ENCODE measurements around the gene PODXL. TPM values are rescaled to one million over a fixed set of nuclear protein-coding genes. Genes with fewer than 3 reads are reported as not detected.
A peak's percentile ranks its signal among the peaks of the same experiment; 100 is the strongest.

PODXL gene
- total RNA-seq, 1 donor from 2014 or later: 76.2 TPM

DNA sequence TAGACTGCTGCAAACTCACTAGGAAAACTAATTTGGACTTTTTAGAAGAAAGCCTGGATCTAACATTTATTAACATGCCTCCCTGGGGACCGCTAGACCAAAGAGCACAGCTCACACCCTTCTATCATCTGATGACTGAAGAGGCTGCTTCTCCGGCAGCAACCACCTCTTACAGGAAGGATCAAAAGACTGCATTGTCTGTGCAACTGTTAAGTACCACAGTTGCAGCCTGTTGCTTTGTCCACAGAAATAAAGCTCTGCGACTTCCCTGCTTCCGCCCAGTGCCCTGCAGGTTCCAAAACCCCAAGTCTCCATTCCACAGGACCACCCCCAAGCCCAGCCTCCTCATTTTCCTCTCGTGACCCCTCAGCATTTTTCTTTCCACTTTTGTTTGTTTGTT is 14.0 kb upstream of the PODXL start:
- intact Hi-C loops (cut with DNase I): no loop called here

DNA sequence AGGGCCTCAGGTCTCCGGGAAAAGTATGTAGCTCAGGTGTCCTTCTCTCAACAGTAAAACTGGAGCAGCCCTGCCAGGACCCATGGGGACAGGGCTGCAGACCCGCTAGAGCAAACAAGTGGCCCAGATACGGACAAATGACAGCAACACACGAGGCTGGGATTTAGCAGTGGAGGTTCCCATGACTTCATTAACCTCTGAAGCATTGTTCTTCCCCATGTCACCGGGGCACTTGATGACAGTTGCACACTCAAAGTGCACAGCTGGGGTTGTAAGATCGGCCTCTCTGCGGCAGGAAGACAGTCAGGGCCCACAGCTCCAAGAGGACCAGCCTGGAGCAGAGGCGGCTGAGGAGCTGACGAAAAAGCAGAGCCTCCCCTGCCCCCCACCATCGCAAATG is 12.5 kb upstream of the PODXL start:
- intact Hi-C loops (cut with DNase I): no loop called here
- no peak for DNase-seq (ENCODE audit: low spot score)

More for the DNA sequence above, 14.0 kb upstream of the PODXL start:
- no peak for DNase-seq (ENCODE audit: low spot score)

DNA sequence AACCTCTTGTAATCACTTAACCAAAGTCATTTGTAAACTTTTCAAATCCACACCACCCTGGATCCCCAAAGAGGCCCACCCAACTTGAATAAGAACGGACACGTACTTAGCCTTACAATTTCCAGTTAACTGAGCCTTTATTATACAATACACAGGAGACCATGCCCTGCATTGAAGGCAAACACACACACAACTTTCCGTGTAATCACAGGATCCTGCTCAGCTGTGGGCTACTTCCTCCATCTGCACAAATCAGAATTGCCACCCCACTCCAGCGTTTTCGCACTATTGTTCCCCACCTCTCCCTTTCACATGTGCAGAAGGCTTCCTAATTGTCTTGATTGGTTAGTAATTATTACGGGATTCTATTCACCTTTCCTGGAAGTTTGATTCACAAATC is 12.1 kb upstream of the PODXL start:
- DNase-seq (ENCODE audit: low spot score): no peak
- intact Hi-C loops (cut with DNase I): no loop called here

DNA sequence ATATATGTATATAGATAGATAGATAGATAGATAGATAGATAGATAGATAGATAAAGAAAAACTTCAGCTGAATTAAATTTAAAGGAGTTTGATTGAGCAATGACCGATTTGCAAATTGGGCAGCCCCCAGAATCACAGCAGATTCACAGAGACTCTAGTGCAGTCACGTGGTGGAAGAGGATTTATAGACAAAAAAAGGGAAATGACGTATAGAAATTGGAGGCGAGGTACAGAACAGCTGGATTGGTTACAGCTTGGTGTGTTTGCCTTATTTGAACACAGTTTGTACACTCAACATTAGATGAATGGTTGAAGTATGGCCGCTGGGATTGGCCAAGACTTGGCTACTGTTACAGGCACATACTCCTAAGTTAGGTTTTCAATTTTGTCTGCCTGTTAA is 8.2 kb upstream of the PODXL start:
- DNase-seq (ENCODE audit: low spot score): no peak
- intact Hi-C loops (cut with DNase I): no loop called here

DNA sequence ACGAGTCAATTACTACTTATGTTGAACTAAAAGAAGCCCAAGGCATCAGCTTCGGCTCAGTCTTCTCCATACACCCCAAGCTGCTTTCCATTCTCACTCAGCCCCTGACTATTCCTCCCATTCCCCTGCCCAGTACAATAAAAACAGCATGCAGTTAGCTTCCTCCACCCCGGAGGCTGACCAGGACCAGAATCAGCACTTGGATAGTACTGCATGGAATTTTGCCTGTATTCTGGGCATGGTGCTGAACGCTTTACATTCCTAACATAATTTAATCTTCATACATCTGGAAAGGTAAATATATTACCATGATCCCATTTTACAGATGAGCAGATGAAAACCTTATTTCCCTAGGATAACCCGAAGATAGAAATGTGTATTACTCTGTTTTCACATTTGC is 7.5 kb upstream of the PODXL start:
- intact Hi-C loops (cut with DNase I): no loop called here
- DNase-seq (ENCODE audit: low spot score): no peak

DNA sequence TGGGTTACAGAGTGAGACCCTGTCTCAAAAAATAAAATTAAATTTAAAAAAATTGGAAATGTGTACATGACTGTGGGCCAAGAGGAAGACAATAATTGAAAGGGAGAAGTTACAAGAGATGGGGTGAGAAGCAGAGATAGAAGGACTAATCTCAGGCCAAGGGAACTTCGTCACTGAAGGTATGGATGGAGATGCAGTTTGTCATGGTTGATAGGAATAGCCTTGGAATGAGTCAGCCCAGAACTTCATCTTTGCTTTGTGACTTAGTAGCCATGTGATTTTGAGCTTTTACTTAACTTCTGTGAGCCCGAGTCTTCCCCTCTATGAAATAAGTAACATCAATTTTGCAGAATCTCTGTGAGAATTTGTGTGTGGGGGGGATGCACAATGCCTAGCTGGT is 6.5 kb upstream of the PODXL start:
- no peak for DNase-seq (ENCODE audit: low spot score)

DNA sequence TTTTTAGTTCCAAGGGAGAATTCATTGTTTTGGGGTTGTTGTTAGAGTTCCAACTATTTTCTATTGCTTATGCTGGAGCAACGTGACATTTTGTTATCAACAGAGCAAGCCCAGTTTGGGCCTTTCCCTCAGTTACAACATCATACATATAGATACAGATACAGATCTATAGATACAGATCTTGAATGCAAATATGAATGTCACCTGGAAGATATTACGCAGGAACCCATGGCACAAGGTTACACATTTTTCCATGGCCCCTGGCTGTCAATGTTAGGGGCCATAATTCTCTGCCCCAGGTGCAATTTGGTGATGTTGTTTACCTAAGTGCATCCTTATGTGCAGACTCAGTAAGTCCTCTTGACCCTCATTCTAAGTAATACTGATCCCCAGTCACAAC is 3.6 kb upstream of the PODXL start:
- intact Hi-C loops (cut with DNase I): no loop called here
- no peak for DNase-seq (ENCODE audit: low spot score)

More for the DNA sequence above, 6.5 kb upstream of the PODXL start:
- intact Hi-C loops (cut with DNase I): no loop called here

DNA sequence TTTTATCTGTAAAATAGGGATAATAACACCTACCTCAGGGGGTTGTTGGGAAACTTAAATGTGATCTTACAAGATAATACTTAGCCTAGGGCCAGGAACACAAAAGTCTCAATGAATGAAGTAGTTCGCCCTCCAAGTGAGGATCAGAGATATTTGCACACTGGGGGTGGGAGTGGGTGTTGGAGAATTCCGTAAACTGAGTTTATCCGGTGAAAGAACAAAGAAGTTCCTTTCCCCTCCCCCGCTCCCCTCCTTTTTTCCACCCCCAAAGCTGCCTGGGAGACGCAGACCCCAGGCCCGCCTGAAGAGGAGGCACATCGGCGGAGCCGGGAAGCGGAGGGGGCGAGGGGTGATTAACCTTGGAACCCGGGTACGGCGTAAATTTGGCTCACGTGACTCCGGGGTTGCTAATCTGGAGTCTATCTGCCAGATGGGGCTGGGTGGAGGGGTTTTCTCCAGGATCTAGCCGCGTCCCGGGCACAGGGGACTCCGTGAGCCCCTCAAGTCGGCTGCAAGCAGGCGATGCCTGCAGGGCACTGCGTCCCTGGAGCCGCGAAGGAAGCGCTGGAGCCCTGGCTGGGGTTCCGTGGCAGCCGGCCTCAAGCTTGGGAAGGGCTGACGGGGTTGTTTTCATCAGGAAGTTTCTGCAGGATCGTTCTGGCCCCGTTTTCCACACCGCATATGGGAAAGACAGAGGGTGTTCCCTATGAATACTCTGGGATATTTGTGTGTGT is 1.4 kb upstream of the PODXL start:
- intact Hi-C loops (cut with DNase I): loop anchor here (1.0 to 5.0 kb wide), 2 partner anchors 23 to 64 kb away; no protein-coding TSS in a partner anchor
- no peak for DNase-seq (ENCODE audit: low spot score)

DNA sequence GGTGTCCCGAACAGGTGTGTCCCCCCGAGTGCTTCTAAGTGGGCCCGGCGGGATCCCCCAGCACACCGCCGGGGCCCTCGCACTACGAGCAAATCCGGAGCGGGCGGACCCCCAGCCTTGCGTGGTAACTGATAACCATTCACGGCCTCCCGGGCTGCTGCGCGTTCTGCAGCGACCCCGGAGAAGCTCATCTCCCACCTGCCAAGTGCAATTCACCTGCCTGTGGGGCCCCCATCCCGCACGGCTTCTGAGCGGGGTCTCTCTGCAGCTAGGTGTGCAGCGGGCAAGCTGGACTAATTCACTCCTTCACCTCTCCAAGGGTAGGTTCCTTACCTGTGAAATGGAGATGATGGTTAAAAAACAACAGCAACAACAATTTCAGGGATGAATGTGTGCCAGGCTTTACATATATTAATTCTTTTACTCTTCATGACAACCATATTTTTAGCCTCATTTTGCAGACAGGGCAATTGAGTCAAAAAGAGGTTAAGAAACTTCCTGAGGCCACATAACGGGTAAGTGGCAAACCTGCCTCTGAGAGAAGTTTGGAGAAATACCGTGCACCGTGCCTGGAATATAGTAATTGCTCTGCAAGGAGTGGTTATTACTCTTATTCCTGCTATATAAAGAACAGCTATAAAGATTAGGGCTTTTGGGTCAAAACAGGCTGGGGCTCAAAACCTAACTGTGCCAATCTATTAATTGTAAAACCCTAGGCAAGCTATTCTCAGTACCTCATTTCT is 652 bp upstream of the PODXL start:
- no peak for DNase-seq (ENCODE audit: low spot score)
- intact Hi-C loops (cut with DNase I): loop anchor here (1.0 to 5.0 kb wide), 2 partner anchors 24 to 65 kb away; no protein-coding TSS in a partner anchor

DNA sequence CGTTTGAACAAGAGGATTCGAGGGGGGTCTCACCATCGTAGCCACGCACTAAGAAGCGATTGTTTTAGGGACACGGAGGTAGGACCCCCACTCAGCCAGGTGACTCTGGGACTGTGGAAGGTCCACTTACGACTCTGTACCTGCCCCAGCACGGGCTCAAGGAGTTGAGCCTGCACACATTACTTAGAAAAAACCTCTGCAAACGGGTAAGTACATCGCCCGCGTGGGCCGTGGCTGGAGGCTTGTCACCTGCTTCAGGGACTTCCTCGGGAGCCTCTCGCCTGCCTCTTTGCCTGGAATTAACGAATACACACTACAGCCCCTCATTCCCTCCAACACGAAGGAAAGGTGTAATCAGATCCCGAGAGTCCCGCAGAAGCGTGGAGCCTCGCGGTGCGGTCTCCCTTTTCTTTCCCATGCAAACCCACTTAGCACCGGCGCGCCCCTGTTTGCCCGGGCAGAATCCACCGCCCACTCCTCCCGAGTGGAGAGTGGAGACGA is 826 bp downstream of the PODXL start:
- intact Hi-C loops (cut with DNase I): loop anchor here (5.0 kb wide), 1 partner anchor 67 kb away; no protein-coding TSS in a partner anchor
- DNase-seq (ENCODE audit: low spot score): no peak

DNA sequence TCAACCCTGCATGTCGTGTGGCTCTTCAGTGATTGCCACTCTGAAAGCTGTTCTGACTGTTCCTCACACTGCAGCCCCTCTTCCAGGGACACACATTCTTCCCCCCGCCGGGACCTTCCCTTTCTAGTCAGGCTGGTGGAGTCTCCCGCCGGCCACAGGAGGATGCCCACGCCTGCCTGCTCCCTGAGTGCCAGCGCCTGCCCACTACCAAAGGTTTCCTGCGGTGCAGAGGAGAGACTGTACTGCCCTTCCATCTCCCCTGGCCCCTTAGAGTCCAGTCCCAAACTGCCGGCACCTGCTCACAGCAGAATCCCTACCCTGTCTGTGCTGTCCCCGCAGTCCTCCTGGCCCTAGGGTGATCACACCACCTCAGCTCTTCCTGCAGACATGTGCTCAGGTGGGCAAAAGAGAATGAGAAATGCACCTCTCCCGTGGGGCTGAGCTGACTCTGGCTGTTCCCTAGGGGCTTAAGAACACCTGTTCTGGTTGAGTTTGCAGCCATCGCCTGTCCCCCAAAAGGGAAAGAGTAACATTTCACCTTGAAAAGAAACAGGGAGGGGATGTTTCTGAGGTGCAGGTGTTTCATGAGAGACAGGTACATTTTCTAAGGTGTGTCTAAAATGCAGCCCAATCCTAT is 1.4 kb downstream of the PODXL start:
- intact Hi-C loops (cut with DNase I): loop anchor here (5.0 kb wide), 1 partner anchor 67 kb away; no protein-coding TSS in a partner anchor
- no peak for DNase-seq (ENCODE audit: low spot score)

DNA sequence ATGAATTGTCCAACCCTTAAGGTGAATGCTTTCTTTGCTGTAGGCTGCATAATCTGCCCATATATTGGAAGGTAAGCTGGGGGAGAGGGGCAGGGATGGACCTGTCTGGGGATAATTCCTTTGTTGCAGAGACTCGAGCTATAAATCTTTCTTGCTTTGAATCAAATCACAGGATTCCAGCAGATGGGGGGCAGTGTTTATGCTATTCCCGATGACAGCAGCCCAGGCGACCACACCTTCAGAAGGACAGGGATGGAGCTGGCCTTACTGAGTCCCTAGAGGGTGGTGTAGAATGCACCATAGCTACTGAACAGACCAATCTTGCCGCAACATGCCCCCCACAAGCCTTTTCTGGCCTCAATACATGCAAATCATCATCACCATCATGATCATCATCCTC is 2.5 kb downstream of the PODXL start:
- no peak for DNase-seq (ENCODE audit: low spot score)
- intact Hi-C loops (cut with DNase I): no loop called here

DNA sequence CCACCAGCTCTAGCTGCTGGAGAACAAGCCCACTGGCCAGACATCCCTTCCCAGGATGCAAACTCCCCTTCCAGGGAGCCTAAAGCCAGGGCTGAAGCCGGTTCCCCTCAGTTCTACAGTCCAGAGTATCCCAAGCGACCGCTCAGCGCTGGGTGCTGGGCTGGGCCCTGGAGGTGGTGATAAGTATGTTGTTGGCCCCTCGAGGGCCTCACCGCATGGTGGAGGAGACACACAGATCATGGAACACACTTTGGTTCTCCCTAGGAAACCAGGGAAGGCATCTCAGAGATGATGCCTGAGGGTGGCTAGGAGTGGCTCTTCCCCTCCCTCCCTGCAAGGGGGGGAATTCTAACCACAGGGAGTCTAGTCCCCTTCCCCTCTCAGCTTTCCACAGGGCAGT is 4.4 kb downstream of the PODXL start:
- DNase-seq (ENCODE audit: low spot score): no peak
- intact Hi-C loops (cut with DNase I): no loop called here

DNA sequence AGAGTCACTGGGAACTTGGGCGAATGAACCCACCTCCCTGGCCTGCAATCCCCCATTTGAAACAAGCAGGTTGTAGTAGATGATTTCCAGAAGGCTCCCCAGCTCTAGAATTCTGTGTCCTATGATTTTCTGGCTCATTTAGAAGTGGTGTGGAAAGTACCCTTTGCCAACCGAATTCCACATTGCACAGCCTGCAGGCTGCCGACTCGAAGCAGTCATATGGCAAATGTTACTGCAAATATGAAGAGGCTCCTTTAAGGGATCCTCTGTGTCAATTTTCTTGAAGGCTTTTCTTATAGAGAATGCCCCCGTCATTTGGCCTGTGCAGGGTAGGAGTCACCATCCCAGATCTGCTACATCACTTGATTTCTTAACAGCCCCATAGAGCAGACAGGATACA is 5.6 kb downstream of the PODXL start:
- DNase-seq (ENCODE audit: low spot score): no peak
- intact Hi-C loops (cut with DNase I): no loop called here

DNA sequence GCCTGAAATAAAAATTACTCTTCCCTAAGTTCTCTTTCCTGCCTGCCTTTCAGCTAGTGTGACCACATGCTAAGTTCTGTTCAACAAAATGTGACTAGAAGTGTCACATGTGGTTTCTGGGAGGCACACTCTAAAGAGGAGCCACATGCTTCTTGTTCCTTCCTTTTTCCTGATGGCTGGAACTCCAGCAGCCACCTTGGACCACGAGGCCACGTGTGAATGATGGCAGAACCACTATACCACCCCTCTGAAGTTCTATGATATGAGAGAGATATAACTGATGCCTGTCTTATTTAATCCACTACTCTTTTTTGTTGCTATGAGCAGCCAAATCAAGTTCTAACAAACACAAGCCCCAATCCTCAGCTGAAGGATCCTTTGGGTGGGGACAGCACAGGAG is 8.1 kb downstream of the PODXL start:
- intact Hi-C loops (cut with DNase I): no loop called here
- DNase-seq (ENCODE audit: low spot score): peak; percentile 51

DNA sequence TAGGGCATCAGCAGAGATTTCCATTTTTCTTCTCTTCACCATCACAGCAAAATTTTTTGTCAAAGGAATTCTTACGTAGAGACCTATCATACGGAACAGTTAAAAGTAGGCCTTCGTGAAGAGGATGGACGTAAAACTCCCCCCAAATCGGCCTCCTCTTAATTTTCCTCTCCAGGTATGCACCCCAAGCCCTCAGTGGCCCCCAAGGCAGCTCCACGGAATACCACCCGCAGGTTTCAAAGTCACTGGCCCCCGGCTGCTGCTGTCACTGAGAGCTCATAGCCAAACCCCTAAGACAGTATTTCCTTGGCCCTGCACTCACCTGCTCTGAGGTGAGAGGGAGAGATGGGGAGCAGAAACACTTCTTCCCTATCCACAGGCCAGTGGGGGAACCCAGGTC is 8.8 kb downstream of the PODXL start:
- peak; percentile 64 for DNase-seq (ENCODE audit: low spot score)
- intact Hi-C loops (cut with DNase I): loop anchor here (2.0 kb wide), 1 partner anchor 107 kb away; no protein-coding TSS in a partner anchor

DNA sequence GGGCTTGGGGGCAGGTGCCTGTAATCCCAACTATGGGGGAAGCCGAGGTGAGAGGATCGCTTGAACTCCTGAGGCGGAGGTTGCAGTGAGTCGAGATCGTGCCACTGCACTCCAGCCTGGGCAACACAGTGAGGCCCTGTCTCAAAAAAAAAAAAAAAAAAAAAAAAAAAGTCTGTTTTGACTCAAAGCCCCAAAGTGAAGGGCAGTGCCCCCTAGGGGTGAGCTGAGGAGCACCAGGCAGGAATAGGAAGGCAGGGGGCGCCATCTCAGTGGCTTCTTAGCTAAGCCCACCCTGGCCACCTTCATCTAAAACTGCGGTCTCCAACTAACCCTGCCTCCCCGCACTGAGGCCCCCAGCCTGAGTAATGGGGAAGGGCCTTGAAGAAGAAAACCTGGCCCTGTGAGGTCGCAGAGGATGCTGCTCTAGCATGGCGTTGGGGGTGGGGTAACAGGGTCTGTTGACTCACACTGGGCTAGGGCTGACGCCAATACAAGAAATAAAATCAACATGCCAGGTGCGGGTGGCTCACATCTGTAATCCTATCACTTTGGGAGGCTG is 9.8 kb downstream of the PODXL start:
- intact Hi-C loops (cut with DNase I): loop anchor here (2.0 kb wide), 1 partner anchor 108 kb away; no protein-coding TSS in a partner anchor
- peak; percentile 70 for DNase-seq (ENCODE audit: low spot score)

DNA sequence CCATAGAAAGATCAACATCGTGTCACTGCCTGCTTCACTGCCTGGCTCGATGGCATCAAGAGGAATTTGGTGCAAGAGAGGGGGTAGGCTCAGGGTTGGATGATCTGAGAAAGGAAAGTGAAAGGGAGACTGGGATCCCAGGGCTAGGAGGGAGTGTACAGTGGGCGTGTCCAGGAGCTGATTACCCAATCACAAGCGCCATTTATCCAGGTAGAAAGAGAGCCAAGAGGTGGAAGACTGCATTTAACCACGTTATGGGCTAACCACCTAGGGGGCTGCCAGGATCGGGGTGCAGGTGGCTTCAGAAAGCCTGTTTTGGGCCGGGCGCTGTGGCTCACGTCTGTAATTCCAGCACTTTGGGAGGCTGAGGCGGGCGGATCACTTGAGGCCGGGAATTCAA is 10.3 kb downstream of the PODXL start:
- intact Hi-C loops (cut with DNase I): loop anchor here (2.0 kb wide), 1 partner anchor 109 kb away; no protein-coding TSS in a partner anchor
- DNase-seq (ENCODE audit: low spot score): peak; percentile 38

DNA sequence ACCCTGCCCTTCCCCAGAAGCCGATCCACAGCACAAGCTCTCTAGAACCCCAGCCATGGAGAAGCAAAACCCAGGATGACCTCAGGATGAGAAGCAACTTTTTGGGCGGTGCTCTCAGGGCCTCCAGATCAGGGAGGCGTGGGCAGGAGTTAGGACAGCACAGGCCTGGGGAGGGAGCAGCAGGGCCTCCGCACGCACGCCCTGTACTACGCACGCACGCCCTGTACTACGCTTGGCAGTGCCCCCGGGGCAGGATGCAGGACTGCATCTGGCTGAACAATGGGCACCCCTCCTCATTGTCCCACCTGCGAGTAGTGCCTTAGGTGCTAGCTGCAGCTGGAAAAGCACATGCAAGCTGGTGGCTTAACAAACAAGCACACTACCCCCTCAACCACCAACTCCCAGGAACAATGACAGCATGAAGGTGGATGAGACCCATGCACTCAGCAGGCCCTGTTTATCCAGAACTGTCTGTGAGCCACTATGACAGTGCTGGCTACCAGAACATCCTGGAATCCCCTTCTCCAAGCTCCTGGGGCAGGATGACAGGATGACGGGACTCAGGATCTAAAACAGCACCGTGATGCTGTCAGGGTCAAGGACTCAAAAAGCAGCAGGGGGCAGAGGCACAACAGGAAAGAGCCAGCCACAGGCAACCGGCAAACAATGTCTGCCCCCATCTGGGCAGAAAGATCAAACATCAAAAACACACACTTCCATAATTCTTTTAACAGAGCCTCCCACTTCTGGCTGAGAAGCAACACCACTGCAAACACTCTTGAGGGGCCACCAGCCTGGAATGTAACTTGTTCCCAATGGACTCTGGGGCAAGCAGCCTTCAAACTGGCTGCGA is 11.8 kb downstream of the PODXL start:
- peak; percentile 73 for DNase-seq (ENCODE audit: low spot score)
- intact Hi-C loops (cut with DNase I): loop anchor here (2.0 to 5.0 kb wide), 2 partner anchors 32 to 83 kb away; no protein-coding TSS in a partner anchor
